GM23248 (cell line): Measurements from ENCODE around the gene TMED5.

ENCODE experiments used
- EZH2 ChIP-seq: fragments of 200-600 bp; sonication (generic); IDR thresholded peaks from 2 replicates; pipeline ENCODE4 v1.6.1; 2018; ENCODE audit warnings: antibody characterized with exemption, mild to moderate bottlenecking; ENCODE audit not compliant: insufficient read depth, poor library complexity, severe bottlenecking
- EZH2phosphoT487 ChIP-seq: fragments of 200-600 bp; sonication (generic); IDR thresholded peaks from 2 replicates; pipeline ENCODE4 v1.6.1; 2018; ENCODE audit warnings: antibody characterized with exemption, moderate library complexity, mild to moderate bottlenecking, low read depth; ENCODE audit not compliant: insufficient read depth

GRCh38 chr1:93114391-93114790 is 65.8 kb downstream of the TMED5 start:
- TF ChIP-seq EZH2phosphoT487 (no peak), EZH2 (no peak)
